Measurements from ENCODE around the gene ZNF350. TPM values are rescaled to one million over a fixed set of nuclear protein-coding genes. Genes with fewer than 3 reads are reported as not detected.

ZNF350 gene
- total and polyA plus RNA-seq, 2 donors (not counting 1 experiment from before 2014, with no cell fraction given), result 6.0 to 50.2 TPM

- Histone ChIP-seq H3K4me2 (replicated peaks; ENCODE audit: low read depth, low read length, poor library complexity, severe bottlenecking) (no peak overlapping the region), H3K9me3 (ENCODE audit: control extremely low read depth in 1 of 3, control insufficient read depth in 2 of 3, insufficient read depth in 1 of 3, low read length in 2 of 3) (peaks cover 23 to 90% (median 52%) of the 10 kb centered on the region in 3 donors), H4K20me1 (ENCODE audit: control insufficient read depth, insufficient read depth, low read length, poor library complexity, severe bottlenecking) (no peaks in the 10 kb centered on the region), H2AFZ (ENCODE audit: insufficient read depth, low read depth, low read length, poor library complexity, severe bottlenecking) (no peak overlapping the region), H3K9ac (ENCODE audit: low read length) (no peak overlapping the region), H3K79me2 (ENCODE audit: control insufficient read depth, insufficient read depth, low read length) (no peaks in the 10 kb centered on the region), H3K4me3 (ENCODE audit: control extremely low read depth in 1 of 5, extremely low read depth in 1 of 5, insufficient read depth in 1 of 5, low read depth in 2 of 5, low read length in 4 of 5) (peak overlapping the region in 1 of 5 experiments; percentile 17), H3K27me3 (replicated peaks in 1 of 4; ENCODE audit: control extremely low read depth in 1 of 4, control insufficient read depth in 3 of 4, insufficient read depth in 4 of 4, low read length in 3 of 4) (no peaks in the 10 kb centered on the region), H3K36me3 (replicated peaks in 1 of 2; ENCODE audit: control extremely low read depth in 1 of 2, control insufficient read depth in 1 of 2, extremely low read depth in 1 of 2, insufficient read depth in 2 of 2, low read length in 1 of 2) (peaks cover 11 to 48% of the 10 kb centered on the region in 2 experiments), H3K27ac (ENCODE audit: low read length in 2 of 2) (no peak overlapping the region), H3K4me1 (ENCODE audit: control insufficient read depth in 2 of 2, insufficient read depth in 2 of 2, low read length in 2 of 2) (no peaks in the 10 kb centered on the region)
- Mint-ChIP-seq H3K4me3 (no peak overlapping the region), H3K27ac (no peak overlapping the region), H3K27me3 (no peaks in the 10 kb centered on the region), H3K9me3 (ENCODE audit: insufficient read depth) (peaks cover 43% of the 10 kb centered on the region), H3K4me1 (no peaks in the 10 kb centered on the region)
- ATAC-seq (ENCODE audit: low read depth), result no peak
- TF ChIP-seq CTCF (IDR thresholded peaks at IDR 0.05) (no peak), EZH2 (IDR thresholded peaks at IDR 0.05; ENCODE audit: borderline replicate concordance, insufficient read depth, low read depth, low read length, poor library complexity, severe bottlenecking) (no peak)
- intact Hi-C loops (cut with micrococcal nuclease), result no loop called here
- WGBS (ENCODE audit: insufficient coverage), result 90% methylated on average over 2 of the region's 7 CpGs
- CTCF ChIA-PET, result no interaction called here
- no peak for DNase-seq
- POLR2A ChIA-PET, result no interaction called here
Observed at GRCh38 chr19:51944798-51945552, 41.7 kb downstream of the ZNF350 start.

DNA sequence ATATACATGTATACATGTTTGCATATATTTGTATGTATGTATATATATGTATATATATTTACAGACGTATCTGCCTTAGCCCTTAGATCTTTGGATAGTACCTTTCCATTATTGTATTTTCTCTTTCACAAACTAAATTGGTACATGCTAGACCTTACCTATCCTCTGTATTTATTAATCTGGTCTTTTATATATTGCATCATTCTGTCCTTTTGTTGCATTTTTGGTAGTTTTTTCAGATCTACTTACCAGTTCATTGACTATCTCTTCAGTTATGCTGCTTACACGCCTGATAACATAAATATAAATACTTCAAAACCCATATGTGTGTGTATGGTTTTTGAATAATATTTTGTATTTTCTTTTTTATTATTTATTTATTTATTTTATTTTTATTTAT lies 47.7 kb downstream of the ZNF350 start:
- no peak overlapping the region for H3K27ac ChIP-seq (ENCODE audit: low read length in 2 of 2)
- TF ChIP-seq EZH2 (IDR thresholded peaks at IDR 0.05; ENCODE audit: borderline replicate concordance, insufficient read depth, low read depth, low read length, poor library complexity, severe bottlenecking), result no peak
- no peak for TF ChIP-seq CTCF (IDR thresholded peaks at IDR 0.05)
- H4K20me1 ChIP-seq (ENCODE audit: control insufficient read depth, insufficient read depth, low read length, poor library complexity, severe bottlenecking), result no peaks in the 10 kb centered on the region
- Mint-ChIP-seq H3K27me3 (no peaks in the 10 kb centered on the region), H3K4me1 (no peaks in the 10 kb centered on the region), H3K4me3 (no peak overlapping the region), H3K27ac (no peak overlapping the region), H3K9me3 (ENCODE audit: insufficient read depth) (peaks cover 31% of the 10 kb centered on the region)
- intact Hi-C loops (cut with micrococcal nuclease), result no loop called here
- ChIA-PET POLR2A (no interaction called here), CTCF (no interaction called here)
- WGBS (ENCODE audit: insufficient coverage), result no CpG with 5 or more reads among the region's 2 CpGs
- no peak overlapping the region for H3K4me3 ChIP-seq (ENCODE audit: control extremely low read depth in 1 of 5, extremely low read depth in 1 of 5, insufficient read depth in 1 of 5, low read depth in 2 of 5, low read length in 4 of 5)
- no peaks in the 10 kb centered on the region for H3K4me1 ChIP-seq (ENCODE audit: control insufficient read depth in 2 of 2, insufficient read depth in 2 of 2, low read length in 2 of 2)
- H3K9me3 ChIP-seq (ENCODE audit: control extremely low read depth in 1 of 3, control insufficient read depth in 2 of 3, insufficient read depth in 1 of 3, low read length in 2 of 3), result peaks cover 16 to 65% (median 53%) of the 10 kb centered on the region in 3 donors
- peaks cover 24% of the 10 kb centered on the region for H3K79me2 ChIP-seq (ENCODE audit: control insufficient read depth, insufficient read depth, low read length)
- peaks cover 6 to 77% of the 10 kb centered on the region in 2 experiments for H3K36me3 ChIP-seq (replicated peaks in 1 of 2; ENCODE audit: control extremely low read depth in 1 of 2, control insufficient read depth in 1 of 2, extremely low read depth in 1 of 2, insufficient read depth in 2 of 2, low read length in 1 of 2)
- H3K27me3 ChIP-seq (replicated peaks in 1 of 4; ENCODE audit: control extremely low read depth in 1 of 4, control insufficient read depth in 3 of 4, insufficient read depth in 4 of 4, low read length in 3 of 4), result no peaks in the 10 kb centered on the region
- no peak overlapping the region for H2AFZ ChIP-seq (ENCODE audit: insufficient read depth, low read depth, low read length, poor library complexity, severe bottlenecking)
- ATAC-seq (ENCODE audit: low read depth) (no peak), DNase-seq (no peak)
- no peak overlapping the region for H3K4me2 ChIP-seq (replicated peaks; ENCODE audit: low read depth, low read length, poor library complexity, severe bottlenecking)
- H3K9ac ChIP-seq (ENCODE audit: low read length), result no peak overlapping the region
